Urinary bladder (tissue), 4 donors: ENCODE measurements around the gene MAGI2. TPM values are rescaled to one million over a fixed set of nuclear protein-coding genes. Genes with fewer than 3 reads are reported as not detected.
"Not testable (repeated sequence)": the region's sequence is repeated elsewhere in the genome, so short reads cannot be mapped to it uniquely, and the experiment has no call there.

Source experiments
- DNase-seq: peaks from one replicate; pipeline ENCODE4 v3.0.0-alpha.2; 2015; ENCODE audit errors: extremely low spot score
- H3K27ac ChIP-seq: one replicate; pipeline ENCODE4 v1.5.1; 2013; ENCODE audit warnings: low read depth, mild to moderate bottlenecking, moderate library complexity
- H3K36me3 ChIP-seq: one replicate; pipeline ENCODE4 v1.6.1; 2013; ENCODE audit warnings: mild to moderate bottlenecking, moderate library complexity; ENCODE audit not compliant: insufficient read depth
- H3K4me1 ChIP-seq: one replicate; pipeline ENCODE4 v1.6.1; 2013; ENCODE audit warnings: mild to moderate bottlenecking, moderate library complexity; ENCODE audit not compliant: insufficient read depth
- H3K4me3 ChIP-seq: one replicate; pipeline ENCODE4 v1.5.1; 2013; ENCODE audit warnings: low read depth, low read length
- WGBS: extraction: QIAGEN DNeasy Blood & Tissue Kit; methylation state at CpG from one replicate; pipeline ENCODE4 v1.1.7; 2013; 5-methylcytosine and 5-hydroxymethylcytosine counted together
- polyA plus RNA-seq: library from polyadenylated mRNA; stranded (reverse); fragments of 200-250 nt; gene quantifications from one replicate; pipeline ENCODE4 v1.2.3, GENCODE V29; 2013
- total RNA-seq: library from RNA; depleted of rRNA; stranded (reverse); fragments of >200 nt; gene quantifications from one replicate; pipeline ENCODE4 v1.2.3, GENCODE V29; 2014
- donor health status: healthy with polysubstance abuse.
- donor health status: healthy.

Gene MAGI2
- total and polyA plus RNA-seq, 2 donors: 7.6 to 37.4 TPM

DNA sequence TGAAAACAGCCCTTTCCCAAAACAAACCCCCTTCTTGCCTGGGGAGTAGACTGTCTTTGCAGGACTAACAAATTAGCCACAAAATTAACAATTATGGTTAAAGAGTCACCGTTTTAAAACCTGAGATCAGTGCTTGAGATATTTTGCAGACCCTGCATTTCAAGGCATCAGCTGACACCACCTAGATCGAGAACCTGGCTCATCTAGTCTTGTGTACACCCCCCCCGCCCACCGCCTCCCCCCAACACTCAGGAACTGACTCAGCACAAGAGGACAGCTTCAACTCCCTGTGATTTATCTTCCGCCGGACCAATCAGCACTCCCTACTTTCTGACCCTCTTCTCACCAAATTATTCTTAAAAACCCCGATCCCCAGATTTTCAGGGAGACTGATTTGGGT is 917.8 kb downstream of the MAGI2 start:
- 74% methylated on average over 7 of the region's 7 CpGs for WGBS
- DNase-seq: no peak
- Histone ChIP-seq H3K4me3 (no peak overlapping the region), H3K4me1 (no peaks in the 10 kb centered on the region), H3K27ac (no peak overlapping the region), H3K36me3 (no peaks in the 10 kb centered on the region)

DNA sequence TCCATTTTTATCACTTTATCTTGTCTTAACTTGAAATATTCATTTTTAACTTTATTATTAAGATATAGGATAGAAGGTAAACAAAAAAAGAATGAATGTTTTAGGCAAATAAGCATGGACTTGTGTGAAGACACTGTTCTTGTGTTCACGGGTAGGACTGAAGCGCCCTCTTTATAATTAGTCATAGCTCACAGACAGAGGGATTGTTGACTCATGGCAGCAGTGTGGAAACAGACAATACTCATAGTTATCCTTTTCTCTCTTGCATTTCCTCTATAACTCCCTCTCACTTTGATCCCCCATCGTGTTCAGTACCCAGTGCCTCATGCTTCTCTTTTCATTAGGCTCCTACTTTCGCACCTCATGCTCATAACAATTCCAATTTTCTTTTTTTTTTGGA is 923.1 kb downstream of the MAGI2 start:
- no peak overlapping the region for H3K27ac ChIP-seq
- no peaks in the 10 kb centered on the region for H3K36me3 ChIP-seq
- H3K4me3 ChIP-seq: no peak overlapping the region
- no peak for DNase-seq
- 85% methylated on average over 4 of the region's 4 CpGs for WGBS
- no peaks in the 10 kb centered on the region for H3K4me1 ChIP-seq

DNA sequence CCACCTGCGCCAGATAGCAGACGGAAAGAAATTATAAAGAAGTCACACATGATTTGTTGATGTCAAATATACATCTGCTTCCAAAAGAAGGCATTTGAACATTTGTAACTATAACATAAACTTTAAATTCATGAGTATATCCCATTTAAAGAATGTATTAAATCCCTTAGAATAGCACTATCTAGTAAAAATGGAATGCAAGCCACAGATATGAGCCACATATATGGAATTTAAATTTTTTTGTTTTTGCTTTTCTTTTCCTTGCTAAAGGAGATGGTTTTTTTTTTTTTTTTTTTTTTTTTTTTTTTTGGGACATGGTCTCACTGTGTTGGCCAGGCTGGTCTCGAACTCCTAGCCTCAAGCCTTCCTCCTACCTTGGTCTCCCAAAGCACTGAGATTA is 924.1 kb downstream of the MAGI2 start:
- 90% methylated on average over 3 of the region's 3 CpGs for WGBS
- no peaks in the 10 kb centered on the region for H3K4me1 ChIP-seq
- no peak overlapping the region for H3K27ac ChIP-seq
- no peak overlapping the region for H3K4me3 ChIP-seq
- H3K36me3 ChIP-seq: no peaks in the 10 kb centered on the region
- DNase-seq: no peak

- Histone ChIP-seq H3K27ac (no peak overlapping the region), H3K4me1 (no peaks in the 10 kb centered on the region), H3K4me3 (no peak overlapping the region), H3K36me3 (no peaks in the 10 kb centered on the region)
- WGBS: 82% methylated on average over 3 of the region's 3 CpGs
- DNase-seq: no peak
These were observed 924.5 kb downstream of the MAGI2 start for GRCh38 chr7:78528964-78529363.

DNA sequence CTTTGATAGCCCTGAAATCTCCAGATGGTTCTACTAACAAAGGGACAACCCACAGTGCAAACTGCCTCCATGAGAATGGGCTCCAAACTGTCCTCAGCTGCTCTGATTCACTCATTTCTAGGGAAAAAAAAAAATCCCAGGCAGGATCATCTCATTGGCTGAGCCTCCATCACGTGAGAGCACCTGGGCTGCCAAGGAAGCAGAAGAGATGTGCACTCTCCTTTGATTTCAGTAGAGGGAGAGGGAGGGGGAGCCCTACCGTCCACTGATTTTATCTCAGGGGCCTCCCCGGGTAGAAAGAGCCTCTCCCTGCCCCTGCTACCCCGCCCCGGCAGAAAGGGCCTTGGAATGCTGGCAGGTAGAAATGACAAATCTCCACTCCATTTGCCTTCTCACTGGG is 929.5 kb downstream of the MAGI2 start:
- Histone ChIP-seq H3K36me3 (peaks cover 2% of the 10 kb centered on the region), H3K4me1 (no peaks in the 10 kb centered on the region), H3K4me3 (no peak overlapping the region), H3K27ac (no peak overlapping the region)
- 75% methylated on average over 5 of the region's 5 CpGs for WGBS
- no peak for DNase-seq

DNA sequence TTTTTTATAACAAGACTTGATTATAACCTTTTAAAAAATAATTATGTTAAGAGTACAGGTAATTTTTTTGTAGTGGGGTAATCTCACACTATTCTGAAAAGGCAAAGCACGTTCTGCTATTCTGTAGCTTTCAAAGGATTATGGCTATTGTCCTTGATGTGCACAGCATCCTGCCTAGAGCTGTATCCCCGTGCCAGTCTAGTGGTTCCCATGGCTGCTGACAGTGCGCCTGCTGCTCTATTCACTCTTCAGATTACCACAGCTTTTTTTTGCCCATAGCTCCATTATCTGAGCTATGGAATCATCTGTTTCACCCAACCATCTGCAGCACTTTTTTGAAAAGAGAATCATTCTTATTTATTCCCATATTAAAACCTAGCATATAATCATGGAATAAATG is 931.5 kb downstream of the MAGI2 start:
- 92% methylated on average over 3 of the region's 3 CpGs for WGBS
- no peaks in the 10 kb centered on the region for H3K4me1 ChIP-seq
- no peak overlapping the region for H3K4me3 ChIP-seq
- no peak overlapping the region for H3K27ac ChIP-seq
- peaks cover 2% of the 10 kb centered on the region for H3K36me3 ChIP-seq
- no peak for DNase-seq

DNA sequence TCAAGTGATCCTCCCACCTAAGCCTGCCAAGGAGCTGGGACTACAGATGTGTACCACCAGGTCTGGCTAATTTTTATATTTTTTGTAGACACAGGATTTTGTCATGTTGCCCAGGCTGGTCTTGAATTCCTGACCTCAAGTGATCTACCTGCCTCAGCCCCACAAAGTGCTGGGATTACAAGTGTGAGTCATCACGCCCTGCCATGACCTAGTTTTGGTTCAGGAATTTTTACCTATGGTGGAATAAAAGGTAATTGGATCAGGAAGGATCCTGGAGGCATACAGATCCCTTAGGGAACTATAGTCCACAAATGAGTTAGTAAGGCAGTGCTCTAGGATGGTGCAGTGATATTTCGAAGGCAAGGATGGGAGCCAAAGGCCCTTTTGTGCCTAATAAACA is 937.0 kb downstream of the MAGI2 start:
- no peak for DNase-seq
- Histone ChIP-seq H3K36me3 (peaks cover 2% of the 10 kb centered on the region), H3K4me1 (no peaks in the 10 kb centered on the region), H3K4me3 (no peak overlapping the region), H3K27ac (no peak overlapping the region)
- 94% methylated on average over 2 of the region's 2 CpGs for WGBS

- H3K27ac ChIP-seq: no peak overlapping the region
- DNase-seq: no peak
- no peaks in the 10 kb centered on the region for H3K4me1 ChIP-seq
- 91% methylated on average over 6 of the region's 6 CpGs for WGBS
- no peak overlapping the region for H3K4me3 ChIP-seq
- no peaks in the 10 kb centered on the region for H3K36me3 ChIP-seq
These were observed 938.8 kb downstream of the MAGI2 start for GRCh38 chr7:78514634-78515033.

GRCh38 chr7:78510580-78511188 is 942.8 kb downstream of the MAGI2 start:
- H3K36me3 ChIP-seq: no peaks in the 10 kb centered on the region
- WGBS: 6% methylated on average over 2 of the region's 2 CpGs
- no peak overlapping the region for H3K27ac ChIP-seq
- H3K4me3 ChIP-seq: no peak overlapping the region
- H3K4me1 ChIP-seq: no peaks in the 10 kb centered on the region
- no peak for DNase-seq

- H3K4me3 ChIP-seq, H3K27ac ChIP-seq, H3K36me3 ChIP-seq, H3K4me1 ChIP-seq, DNase-seq: not testable (repeated sequence)
- 82% methylated on average over 2 of the region's 2 CpGs for WGBS
These were observed 950.2 kb downstream of the MAGI2 start for GRCh38 chr7:78503301-78503700.

DNA sequence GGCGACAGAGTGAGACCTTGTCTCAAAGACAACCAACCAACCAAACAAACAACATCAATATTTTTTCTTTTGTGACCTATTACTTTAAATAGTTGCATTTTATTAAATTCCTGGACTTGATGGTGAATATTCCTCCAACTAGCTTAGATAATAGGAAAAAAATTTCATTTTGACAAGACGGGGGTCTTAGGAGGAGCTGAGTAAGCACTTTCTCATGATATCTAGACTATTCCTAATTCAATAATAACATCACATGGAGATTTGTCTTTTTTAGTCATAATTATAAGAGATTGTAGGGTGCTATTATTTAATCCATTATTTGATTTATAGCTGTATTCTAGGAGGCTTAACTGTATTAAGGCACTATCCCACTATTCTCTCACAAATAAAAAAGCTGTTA is 952.4 kb downstream of the MAGI2 start:
- Histone ChIP-seq H3K4me3 (no peak overlapping the region), H3K36me3 (no peaks in the 10 kb centered on the region), H3K27ac (no peak overlapping the region), H3K4me1 (no peaks in the 10 kb centered on the region)
- DNase-seq: no peak
- WGBS: 96% methylated on average over 2 of the region's 2 CpGs

DNA sequence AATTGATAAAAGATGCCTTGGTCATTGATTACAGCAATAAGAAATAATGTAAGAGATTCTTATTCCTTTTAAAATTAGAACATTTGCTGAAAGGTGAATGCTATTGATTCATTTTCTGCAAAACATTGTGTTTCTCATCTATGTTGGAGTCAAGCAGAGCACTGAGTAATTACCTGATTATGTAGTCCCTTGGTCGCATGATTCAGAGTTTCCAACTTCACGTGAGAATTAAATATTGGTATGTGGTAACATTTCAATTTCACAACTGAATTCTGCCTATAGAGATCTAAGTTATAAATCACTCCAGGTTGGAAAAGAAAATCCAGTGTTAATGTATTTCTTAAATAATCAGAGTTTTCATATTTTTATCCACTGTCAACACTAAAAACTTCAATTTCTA is 953.5 kb downstream of the MAGI2 start:
- Histone ChIP-seq H3K36me3 (no peaks in the 10 kb centered on the region), H3K4me3 (no peak overlapping the region), H3K4me1 (no peaks in the 10 kb centered on the region), H3K27ac (no peak overlapping the region)
- DNase-seq: no peak
- WGBS: 93% methylated on average over 2 of the region's 2 CpGs

DNA sequence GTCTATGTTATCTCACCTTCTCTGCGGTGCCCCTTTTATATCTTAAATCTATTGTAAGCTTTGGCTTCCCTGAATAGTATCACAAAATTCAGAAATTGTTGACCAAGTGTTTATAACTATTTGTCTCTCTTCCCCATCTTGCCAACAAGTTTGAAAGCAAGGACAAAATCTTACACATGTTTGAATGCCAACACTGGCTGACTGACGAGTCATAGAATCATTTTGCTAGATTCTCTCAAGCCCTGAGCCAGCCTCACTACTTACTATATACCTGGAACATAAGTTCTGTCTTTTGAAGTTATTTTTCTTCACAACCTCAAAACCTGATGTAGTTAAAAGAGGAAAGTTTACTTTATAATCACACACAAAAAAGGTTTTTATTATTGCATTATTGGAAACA is 954.2 kb downstream of the MAGI2 start:
- Histone ChIP-seq H3K36me3 (no peaks in the 10 kb centered on the region), H3K4me1 (no peaks in the 10 kb centered on the region), H3K27ac (no peak overlapping the region), H3K4me3 (no peak overlapping the region)
- WGBS: 90% methylated on average over 2 of the region's 2 CpGs
- DNase-seq: no peak

DNA sequence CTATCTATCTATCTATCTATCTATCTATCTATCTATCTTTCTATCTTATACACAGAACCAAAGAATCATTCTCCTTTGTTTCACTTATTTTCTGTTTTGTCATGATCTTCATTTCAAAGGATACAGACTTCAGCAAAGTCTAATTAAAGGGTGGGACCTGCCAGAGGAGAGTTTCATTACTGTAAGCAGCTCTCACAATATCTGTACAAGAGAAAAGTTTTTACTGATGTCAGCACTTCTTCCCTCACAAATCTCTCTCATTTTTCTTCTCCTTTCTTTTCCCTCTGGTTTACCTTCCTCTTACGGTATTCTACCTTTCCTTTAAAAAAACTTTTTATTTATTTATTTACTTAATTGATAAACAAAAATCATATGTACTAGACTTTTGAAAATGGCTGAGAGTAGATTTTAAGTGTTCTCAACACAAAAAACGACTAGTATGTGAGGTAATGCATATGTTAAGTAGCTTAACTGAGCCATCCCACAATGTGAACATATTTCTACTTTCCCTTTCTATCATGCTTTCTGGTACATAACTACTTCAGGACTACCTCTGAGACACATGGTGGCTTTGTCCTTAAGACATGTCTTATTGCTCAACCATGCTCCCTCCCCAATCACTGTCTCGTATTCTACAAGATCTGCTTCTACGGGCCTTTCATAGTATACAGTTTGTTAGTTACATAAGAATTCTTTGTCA is 955.6 kb downstream of the MAGI2 start:
- whole genome bisulfite sequencing: 90% methylated on average over 4 of the region's 4 CpGs
- no peak for DNase-seq
- Histone ChIP-seq H3K27ac (no peak overlapping the region), H3K4me1 (no peaks in the 10 kb centered on the region), H3K4me3 (no peak overlapping the region), H3K36me3 (no peaks in the 10 kb centered on the region)
